ENCODE results near the gene NOP53.
"Not testable (repeated sequence)": the region's sequence is repeated elsewhere in the genome, so short reads cannot be mapped to it uniquely, and the experiment has no call there.

NOP53 gene

DNA sequence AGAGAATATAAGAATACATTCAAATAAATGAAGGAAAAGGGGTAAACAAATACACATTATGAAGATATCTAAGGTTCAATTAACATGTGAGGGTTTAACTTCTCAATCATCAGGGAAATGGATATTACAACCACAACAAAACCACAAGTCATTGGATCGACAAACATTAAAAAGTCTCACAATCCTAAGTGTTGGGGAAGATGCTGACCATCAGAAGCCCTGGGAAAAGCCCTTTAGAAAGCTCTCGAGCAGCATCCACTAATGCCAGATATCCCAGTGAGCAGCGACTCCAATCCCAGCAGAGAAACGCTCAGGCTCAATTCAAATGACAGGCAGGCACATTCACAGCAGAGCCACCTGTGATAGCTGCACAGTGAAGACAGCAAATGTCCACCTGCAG lies 55.9 kb downstream of the NOP53 start:
- TF ChIP-seq, protein P1, sequence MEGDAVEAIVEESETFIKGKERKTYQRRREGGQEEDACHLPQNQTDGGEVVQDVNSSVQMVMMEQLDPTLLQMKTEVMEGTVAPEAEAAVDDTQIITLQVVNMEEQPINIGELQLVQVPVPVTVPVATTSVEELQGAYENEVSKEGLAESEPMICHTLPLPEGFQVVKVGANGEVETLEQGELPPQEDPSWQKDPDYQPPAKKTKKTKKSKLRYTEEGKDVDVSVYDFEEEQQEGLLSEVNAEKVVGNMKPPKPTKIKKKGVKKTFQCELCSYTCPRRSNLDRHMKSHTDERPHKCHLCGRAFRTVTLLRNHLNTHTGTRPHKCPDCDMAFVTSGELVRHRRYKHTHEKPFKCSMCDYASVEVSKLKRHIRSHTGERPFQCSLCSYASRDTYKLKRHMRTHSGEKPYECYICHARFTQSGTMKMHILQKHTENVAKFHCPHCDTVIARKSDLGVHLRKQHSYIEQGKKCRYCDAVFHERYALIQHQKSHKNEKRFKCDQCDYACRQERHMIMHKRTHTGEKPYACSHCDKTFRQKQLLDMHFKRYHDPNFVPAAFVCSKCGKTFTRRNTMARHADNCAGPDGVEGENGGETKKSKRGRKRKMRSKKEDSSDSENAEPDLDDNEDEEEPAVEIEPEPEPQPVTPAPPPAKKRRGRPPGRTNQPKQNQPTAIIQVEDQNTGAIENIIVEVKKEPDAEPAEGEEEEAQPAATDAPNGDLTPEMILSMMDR (IDR thresholded peaks at IDR 0.05; ENCODE audit: borderline replicate concordance, control extremely low read depth, extremely low read depth, insufficient read depth, missing control alignments): no peak
- DNase-seq (ENCODE audit: low spot score): no peak
- in situ Hi-C loops (cut with MboI; ENCODE audit: low sequenced_read_pairs, unreplicated experiment): no loop called here

DNA sequence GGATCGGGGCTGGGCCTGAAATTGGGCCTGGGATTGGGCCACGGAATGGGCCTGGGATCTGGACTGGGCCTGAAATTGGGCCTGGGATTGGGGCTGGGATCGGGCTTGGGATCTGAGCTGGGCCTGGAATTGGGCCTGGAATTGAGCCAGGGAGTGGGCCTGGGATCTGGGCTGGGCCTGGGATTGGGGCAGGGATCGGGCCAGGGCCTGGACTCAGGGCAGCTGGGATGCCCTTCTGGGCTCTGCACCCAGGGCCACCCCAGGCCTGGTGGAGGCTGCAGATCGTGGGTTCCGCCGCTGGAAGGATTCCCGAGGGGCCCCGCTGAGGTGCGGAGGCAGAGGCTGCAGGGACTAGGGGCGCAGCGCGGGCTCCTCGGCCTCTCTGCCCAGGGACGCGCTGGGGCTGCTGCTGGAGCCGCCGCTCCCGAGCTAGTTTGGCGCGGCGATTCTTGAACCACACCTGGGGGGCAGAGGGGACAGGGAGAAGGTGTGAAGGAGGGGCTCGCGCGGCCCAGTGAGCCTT lies 57.2 kb downstream of the NOP53 start:
- TF ChIP-seq, protein P1 (IDR thresholded peaks at IDR 0.05; ENCODE audit: borderline replicate concordance, control extremely low read depth, extremely low read depth, insufficient read depth, missing control alignments): no peak
- no peak for DNase-seq (ENCODE audit: low spot score)
- in situ Hi-C loops (cut with MboI; ENCODE audit: low sequenced_read_pairs, unreplicated experiment): no loop called here

DNA sequence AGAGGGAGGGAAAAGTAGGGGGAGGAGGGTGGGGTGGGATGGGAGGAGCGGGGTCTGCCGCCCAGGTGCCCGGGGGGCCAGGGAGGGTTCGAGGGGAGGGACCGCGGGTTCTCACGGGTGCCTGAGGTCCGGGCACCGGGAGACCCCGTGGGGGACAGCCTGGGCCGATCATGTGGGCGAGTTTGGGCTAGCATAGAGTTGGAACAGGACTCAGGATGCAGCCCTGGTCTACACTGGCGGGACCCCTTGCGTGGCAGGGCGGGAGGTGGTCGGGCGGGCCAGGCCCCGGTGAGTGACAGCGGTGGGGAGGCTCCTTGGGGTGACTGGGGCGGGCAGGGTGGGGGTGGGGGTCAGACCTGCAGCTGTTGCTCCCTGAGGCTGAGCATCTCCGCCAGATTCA lies 57.8 kb downstream of the NOP53 start:
- in situ Hi-C loops (cut with MboI; ENCODE audit: low sequenced_read_pairs, unreplicated experiment); DNase-seq (ENCODE audit: low spot score): not testable (repeated sequence)

DNA sequence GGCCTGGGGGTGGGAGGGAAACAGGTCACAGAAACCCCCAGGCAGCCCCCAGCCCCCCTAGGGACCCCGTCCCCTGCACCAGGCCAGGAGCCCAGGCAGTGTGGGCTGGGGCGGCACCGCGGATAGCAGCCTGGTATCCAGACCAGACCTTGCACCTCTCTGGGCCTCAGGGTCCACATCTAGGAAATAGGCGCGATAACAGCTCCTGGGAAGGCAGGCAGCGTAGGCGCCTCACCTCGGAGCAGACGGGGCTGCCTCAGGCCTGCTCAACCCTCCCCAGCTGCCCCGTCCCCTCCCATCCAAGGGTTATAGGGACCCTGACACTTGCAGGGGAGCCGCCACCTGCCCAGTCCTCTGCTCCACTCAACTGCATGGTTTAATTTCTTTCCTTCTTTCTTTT lies 58.3 kb downstream of the NOP53 start:
- in situ Hi-C loops (cut with MboI; ENCODE audit: low sequenced_read_pairs, unreplicated experiment); DNase-seq (ENCODE audit: low spot score): not testable (repeated sequence)

DNA sequence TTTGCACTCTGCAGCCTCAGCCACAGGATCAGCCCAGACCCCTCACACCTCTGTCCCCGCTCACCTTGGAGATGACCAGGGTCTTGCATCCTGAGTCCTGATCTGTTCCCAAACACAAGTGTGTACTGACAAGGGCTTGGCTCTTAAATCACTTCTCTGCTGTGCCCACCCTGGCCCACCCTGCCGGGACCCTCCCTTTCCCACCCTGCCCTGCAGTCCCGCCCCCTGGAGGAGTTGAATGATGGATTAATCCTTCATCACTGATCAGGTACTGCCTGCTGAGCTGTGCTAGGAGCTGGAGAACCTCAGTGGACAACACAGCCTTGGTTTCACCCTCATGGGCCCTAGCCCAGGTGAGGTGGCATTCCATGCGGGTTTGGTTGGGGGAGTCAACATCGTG lies 59.1 kb downstream of the NOP53 start, which contains the start of gene TPRX1:
TSS of gene TPRX1 (minus strand) at position 101 of the 400 bp plus-strand sequence. CDS start at position 89, 12 bp downstream.
- DNase-seq (ENCODE audit: low spot score); in situ Hi-C loops (cut with MboI; ENCODE audit: low sequenced_read_pairs, unreplicated experiment): not testable (repeated sequence)

DNA sequence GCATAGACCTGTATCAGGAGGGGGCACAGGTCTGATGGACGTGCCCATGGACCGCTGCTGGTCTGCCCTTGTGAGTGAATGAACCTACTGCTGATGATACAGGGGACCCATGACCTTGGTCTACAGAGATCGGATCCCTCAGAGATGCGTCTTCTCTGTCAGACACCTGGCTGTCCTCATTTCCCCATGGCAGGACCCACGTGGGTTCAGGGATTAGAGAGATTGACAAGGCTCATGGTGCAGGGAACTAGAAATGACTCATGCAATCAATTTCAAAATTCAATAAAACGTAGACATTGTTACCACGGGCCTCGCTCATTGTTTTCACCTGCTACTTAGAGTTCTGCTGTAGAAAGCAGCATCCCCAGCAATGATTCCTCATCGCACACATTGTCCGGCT lies 60.0 kb downstream of the NOP53 start:
- DNase-seq (ENCODE audit: low spot score): no peak
- TF ChIP-seq, protein P1 (IDR thresholded peaks at IDR 0.05; ENCODE audit: borderline replicate concordance, control extremely low read depth, extremely low read depth, insufficient read depth, missing control alignments): no peak
- in situ Hi-C loops (cut with MboI; ENCODE audit: low sequenced_read_pairs, unreplicated experiment): no loop called here

DNA sequence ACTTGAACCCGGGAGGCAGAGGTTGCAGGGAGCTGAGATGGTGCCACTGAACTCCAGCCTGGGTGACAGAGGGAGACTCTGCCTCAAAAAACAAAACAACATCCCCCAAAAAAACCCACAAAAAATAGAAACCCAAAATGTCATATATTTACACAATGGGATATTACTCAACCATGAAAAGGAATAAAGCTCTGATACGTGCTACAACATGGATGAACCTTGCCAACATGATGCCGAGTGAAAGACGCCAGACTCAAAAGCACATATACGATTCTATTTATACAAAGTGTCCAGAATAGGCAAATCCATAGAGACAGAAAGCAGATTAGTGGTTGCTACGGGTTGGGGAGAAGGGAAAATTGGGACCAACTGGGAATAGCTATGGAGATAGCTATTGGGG lies 61.1 kb downstream of the NOP53 start:
- in situ Hi-C loops (cut with MboI; ENCODE audit: low sequenced_read_pairs, unreplicated experiment): no loop called here
- DNase-seq (ENCODE audit: low spot score): no peak
- TF ChIP-seq, protein P1 (IDR thresholded peaks at IDR 0.05; ENCODE audit: borderline replicate concordance, control extremely low read depth, extremely low read depth, insufficient read depth, missing control alignments): no peak

All from GM13976 (cell line).